IMR-90 (cell line): ENCODE data around the gene MON1A.

Experiments used
- BHLHE40 ChIP-seq: fragments of 150-350 bp; IDR thresholded peaks from 2 replicates; pipeline ENCODE4 v1.6.1; 2016; ENCODE audit warnings: mild to moderate bottlenecking, low read depth, low read length
- CHD1 ChIP-seq: IDR thresholded peaks from 2 replicates; pipeline ENCODE4 v1.6.1; 2012; ENCODE audit warnings: low read depth, low read length, improper control_type of control experiment
- MXI1 ChIP-seq: IDR thresholded peaks from 2 replicates; pipeline ENCODE4 v1.6.1; 2012; ENCODE audit warnings: low read depth, mild to moderate bottlenecking, low read length, moderate library complexity, borderline replicate concordance
- POLR2A ChIP-seq: IDR thresholded peaks from 2 replicates; pipeline ENCODE4 v1.6.1; 2012; ENCODE audit warnings: mild to moderate bottlenecking, low read depth, low read length
- RAD21 ChIP-seq: IDR thresholded peaks from 2 replicates; pipeline ENCODE4 v1.6.1; 2012; ENCODE audit warnings: low read length, improper control_type of control experiment
- RCOR1 ChIP-seq: IDR thresholded peaks from 2 replicates; pipeline ENCODE4 v1.6.1; 2012; ENCODE audit warnings: mild to moderate bottlenecking, low read length, improper control_type of control experiment; ENCODE audit not compliant: insufficient replicate concordance
- TF ChIP-seq, protein P1 (sequence below): conservative IDR thresholded peaks from 2 replicates; pipeline ENCODE4 v1.5.1; 2012; ENCODE audit warnings: mild to moderate bottlenecking, low read depth, low read length, improper control_type of control experiment

DNA sequence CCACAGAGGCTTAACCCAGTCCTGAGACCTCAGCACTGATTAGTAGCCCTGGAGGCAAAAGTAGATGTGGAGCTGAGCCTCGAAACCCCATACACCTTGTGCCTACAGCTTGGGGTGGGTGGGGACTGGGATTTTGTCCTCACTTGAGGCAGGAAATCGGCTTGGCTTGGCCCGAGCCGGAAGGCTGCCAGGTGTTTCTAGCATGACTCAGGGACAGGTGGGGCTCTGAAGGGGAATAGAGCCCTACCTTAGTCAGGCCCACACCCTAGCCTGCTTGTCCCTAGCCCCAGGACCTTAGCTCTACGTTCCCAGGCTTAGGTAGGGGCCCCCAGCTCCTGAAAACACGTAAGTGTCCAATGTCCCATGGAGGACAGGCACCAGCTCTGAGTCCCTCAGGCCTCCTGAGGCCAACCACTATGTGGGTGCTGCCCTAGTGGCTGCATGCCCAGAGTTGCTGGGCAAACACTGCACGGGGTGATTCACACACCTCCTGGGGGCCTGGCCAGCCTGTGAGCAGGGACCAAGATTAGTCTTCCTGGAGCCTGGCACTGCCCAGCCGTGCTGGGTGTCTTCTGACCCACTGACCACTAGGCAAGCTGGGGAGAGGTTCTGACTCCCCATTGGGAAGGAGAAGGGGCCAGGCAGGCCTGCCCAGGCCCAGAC is 29.0 kb downstream of the MON1A start:
- TF ChIP-seq, protein P1, sequence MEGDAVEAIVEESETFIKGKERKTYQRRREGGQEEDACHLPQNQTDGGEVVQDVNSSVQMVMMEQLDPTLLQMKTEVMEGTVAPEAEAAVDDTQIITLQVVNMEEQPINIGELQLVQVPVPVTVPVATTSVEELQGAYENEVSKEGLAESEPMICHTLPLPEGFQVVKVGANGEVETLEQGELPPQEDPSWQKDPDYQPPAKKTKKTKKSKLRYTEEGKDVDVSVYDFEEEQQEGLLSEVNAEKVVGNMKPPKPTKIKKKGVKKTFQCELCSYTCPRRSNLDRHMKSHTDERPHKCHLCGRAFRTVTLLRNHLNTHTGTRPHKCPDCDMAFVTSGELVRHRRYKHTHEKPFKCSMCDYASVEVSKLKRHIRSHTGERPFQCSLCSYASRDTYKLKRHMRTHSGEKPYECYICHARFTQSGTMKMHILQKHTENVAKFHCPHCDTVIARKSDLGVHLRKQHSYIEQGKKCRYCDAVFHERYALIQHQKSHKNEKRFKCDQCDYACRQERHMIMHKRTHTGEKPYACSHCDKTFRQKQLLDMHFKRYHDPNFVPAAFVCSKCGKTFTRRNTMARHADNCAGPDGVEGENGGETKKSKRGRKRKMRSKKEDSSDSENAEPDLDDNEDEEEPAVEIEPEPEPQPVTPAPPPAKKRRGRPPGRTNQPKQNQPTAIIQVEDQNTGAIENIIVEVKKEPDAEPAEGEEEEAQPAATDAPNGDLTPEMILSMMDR, result no peak
- no peak for TF ChIP-seq BHLHE40
- TF ChIP-seq POLR2A, result no peak
- no peak for TF ChIP-seq RCOR1
- no peak for TF ChIP-seq CHD1
- no peak for TF ChIP-seq RAD21
- TF ChIP-seq MXI1, result no peak
